Lung (tissue), 12 donors: Measurements from ENCODE around the gene GDI1. TPM values are rescaled to one million over a fixed set of nuclear protein-coding genes. Genes with fewer than 3 reads are reported as not detected.

Experiments used
- ATAC-seq: fragments of 200-7000 bp; cut with Tn5 transposase; one replicate; pipeline ENCODE4 v1.9.1; 2020; ENCODE audit warnings: moderate number of reproducible peaks; ENCODE audit not compliant: insufficient read depth, low FRiP score
- DNase-seq, 3 donors: peaks; one replicate each; pipeline ENCODE4 v3.0.0-alpha.2; 2013 to 2017
- H3K27ac ChIP-seq, 2 donors: one replicate each; pipeline ENCODE4 v1.5.1; 2013; ENCODE audit warnings: mild to moderate bottlenecking in 2 of 2, moderate library complexity in 2 of 2, control low read depth in 1 of 2, inconsistent platforms in 1 of 2, low read depth in 1 of 2, low read length in 1 of 2
- H3K27me3 ChIP-seq, 3 donors: one replicate each; pipeline ENCODE4 v1.5.1; 2013; ENCODE audit warnings: low read length in 2 of 3; ENCODE audit not compliant: control insufficient read depth in 3 of 3, insufficient read depth in 3 of 3
- H3K36me3 ChIP-seq, 4 donors: one replicate each; pipeline ENCODE4 v1.5.1; 2013; ENCODE audit warnings: low read length in 4 of 4, mild to moderate bottlenecking in 1 of 4, moderate library complexity in 1 of 4; ENCODE audit not compliant: control insufficient read depth in 4 of 4, insufficient read depth in 4 of 4
- H3K4me1 ChIP-seq, 5 donors: one replicate each; pipeline ENCODE4 v1.5.1; 2013; ENCODE audit warnings: low read length in 5 of 5, mild to moderate bottlenecking in 2 of 5, moderate library complexity in 1 of 5; ENCODE audit not compliant: control insufficient read depth in 5 of 5, insufficient read depth in 5 of 5
- H3K4me3 ChIP-seq: one replicate; pipeline ENCODE4 v1.5.1; 2013; ENCODE audit warnings: mild to moderate bottlenecking, control low read depth, moderate library complexity
- H3K9ac ChIP-seq, 2 donors: one replicate each; pipeline ENCODE4 v1.5.1; 2013; ENCODE audit warnings: low read length in 2 of 2, control low read depth in 1 of 2; ENCODE audit not compliant: insufficient read depth in 1 of 2
- H3K9me3 ChIP-seq, 4 donors: one replicate each; pipeline ENCODE4 v1.5.1; 2013; ENCODE audit warnings: low read length in 3 of 4, mild to moderate bottlenecking in 1 of 4, moderate library complexity in 1 of 4; ENCODE audit not compliant: control insufficient read depth in 4 of 4, insufficient read depth in 3 of 4
- CTCF ChIP-seq: IDR thresholded peaks from 2 replicates; pipeline ENCODE4 v1.5.1; 2012; ENCODE audit warnings: mild to moderate bottlenecking; ENCODE audit errors: control extremely low read depth, extremely low read depth
- WGBS, 2 donors: extraction: QIAGEN DNeasy Blood & Tissue Kit; methylation state at CpG; one replicate each; pipeline ENCODE4 v1.1.7; 2013; 5-methylcytosine and 5-hydroxymethylcytosine counted together
- polyA plus RNA-seq, 2 donors: library from polyadenylated mRNA; stranded (reverse); fragments of 200-250 nt; gene quantifications; one replicate each; pipeline ENCODE4 v1.2.1, GENCODE V29; 2013
- total RNA-seq, 2 donors: library from RNA; depleted of rRNA in 1 of 2; stranded (reverse); fragments of >200 nt in 1 of 2; gene quantifications; one replicate each; pipeline ENCODE4 v1.2.1, GENCODE V29; 2014 to 2021
- donor health status: control.
- donor health status: control.
- donor health status: Bipolar disorder and iron deficiency.
- donor health status: healthy.
- donor health status: DM: yes; HTN: yes; CAD: no.

The GDI1 gene
- total and polyA plus RNA-seq, 4 donors = 64.0 to 130 (median 116) TPM

- WGBS, 2 donors = 74 to 89% methylated on average over 5 to 7 of the region's 7 CpGs
- TF ChIP-seq CTCF = no peak
Measured at GRCh38 chrX:154473683-154474082, 36.7 kb downstream of the GDI1 start.

GRCh38 chrX:154476821-154477220 is 39.9 kb downstream of the GDI1 start:
- DNase-seq (no peak), ATAC-seq (no peak)
- WGBS, 2 donors = 90 to 91% methylated on average over 8 of the region's 8 CpGs
- no peaks in the 10 kb centered on the region for H3K27me3 ChIP-seq
- peaks cover 0 to 5% (median 1%) of the 10 kb centered on the region in 4 donors for H3K36me3 ChIP-seq
- no peak overlapping the region for H3K4me3 ChIP-seq
- no peak overlapping the region for H3K27ac ChIP-seq
- H3K9ac ChIP-seq = no peak overlapping the region
- H3K9me3 ChIP-seq = peaks cover 0 to 2% (median 0%) of the 10 kb centered on the region in 4 donors
- no peaks in the 10 kb centered on the region for H3K4me1 ChIP-seq
- TF ChIP-seq CTCF = no peak

More at GRCh38 chrX:154473683-154474082, 36.7 kb downstream of the GDI1 start:
- Histone ChIP-seq H3K27me3 (no peaks in the 10 kb centered on the region), H3K36me3 (peaks cover 2 to 20% (median 6%) of the 10 kb centered on the region in 4 donors), H3K4me3 (no peak overlapping the region), H3K9ac (no peak overlapping the region), H3K27ac (no peak overlapping the region), H3K4me1 (no peaks in the 10 kb centered on the region), H3K9me3 (peaks cover 0 to 2% (median 0%) of the 10 kb centered on the region in 4 donors)
- no peak for DNase-seq
- ATAC-seq = no peak

- no peaks in the 10 kb centered on the region for H3K36me3 ChIP-seq
- peaks cover 0 to 2% (median 0%) of the 10 kb centered on the region in 4 donors for H3K9me3 ChIP-seq
- DNase-seq (no peak), ATAC-seq (no peak)
- TF ChIP-seq CTCF = no peak
- H3K27me3 ChIP-seq = no peaks in the 10 kb centered on the region
- WGBS, 2 donors = 70 to 72% methylated on average over 15 to 24 of the region's 24 CpGs
- H3K4me3 ChIP-seq = peak overlapping the region; percentile 17
- H3K27ac ChIP-seq = no peak overlapping the region
- H3K9ac ChIP-seq = peak overlapping the region in 1 of 2 donors; percentile 5
- H3K4me1 ChIP-seq = no peaks in the 10 kb centered on the region
Measured at GRCh38 chrX:154477891-154478477, 41.0 kb downstream of the GDI1 start.
